ENCODE data around the gene CST4. TPM values are rescaled to one million over a fixed set of nuclear protein-coding genes. Genes with fewer than 3 reads are reported as not detected.
"Not testable (repeated sequence)": the region's sequence is repeated elsewhere in the genome, so short reads cannot be mapped to it uniquely, and the experiment has no call there.

The CST4 gene
- total RNA-seq, 2 donors from 2014 or later: not detected

- Histone ChIP-seq H3K27me3 (no peaks in the 10 kb centered on the region), H3K9ac (ENCODE audit: low read depth in 2 of 2, low read length in 2 of 2) (no peak overlapping the region), H3K27ac (no peak overlapping the region), H3K9me3 (no peaks in the 10 kb centered on the region), H3K4me3 (no peak overlapping the region), H3K4me1 (no peaks in the 10 kb centered on the region), H3K36me3 (no peaks in the 10 kb centered on the region)
- DNase-seq: no peak
- intact Hi-C loops (cut with DNase I): no loop called here
- TF ChIP-seq CTCF (IDR thresholded peaks at IDR 0.05): no peak
These were observed 22.1 kb downstream of the CST4 start for GRCh38 chr20:23666698-23667097.

GRCh38 chr20:23666189-23666588, 22.6 kb downstream of the CST4 start:
- Histone ChIP-seq H3K9ac (ENCODE audit: low read depth in 2 of 2, low read length in 2 of 2) (no peak overlapping the region), H3K4me1 (no peaks in the 10 kb centered on the region), H3K9me3 (no peaks in the 10 kb centered on the region), H3K27ac (no peak overlapping the region), H3K4me3 (no peak overlapping the region), H3K27me3 (no peaks in the 10 kb centered on the region), H3K36me3 (no peaks in the 10 kb centered on the region)
- no peak for TF ChIP-seq CTCF (IDR thresholded peaks at IDR 0.05)
- DNase-seq: no peak
- intact Hi-C loops (cut with DNase I): no loop called here

- H3K9ac ChIP-seq (ENCODE audit: low read depth in 2 of 2, low read length in 2 of 2): no peak overlapping the region
- H3K4me1 ChIP-seq: no peaks in the 10 kb centered on the region
- no peak for TF ChIP-seq CTCF (IDR thresholded peaks at IDR 0.05)
- no peaks in the 10 kb centered on the region for H3K36me3 ChIP-seq
- intact Hi-C loops (cut with DNase I): no loop called here
- H3K4me3 ChIP-seq: no peak overlapping the region
- DNase-seq: no peak
- H3K27me3 ChIP-seq: no peaks in the 10 kb centered on the region
- no peak overlapping the region for H3K27ac ChIP-seq
- H3K9me3 ChIP-seq: no peaks in the 10 kb centered on the region
These were observed 23.9 kb downstream of the CST4 start for GRCh38 chr20:23664954-23665353.

- H3K4me3 ChIP-seq; H3K4me1 ChIP-seq; H3K27me3 ChIP-seq; H3K36me3 ChIP-seq; H3K9me3 ChIP-seq; DNase-seq; intact Hi-C loops (cut with DNase I); H3K9ac ChIP-seq (ENCODE audit: low read depth in 2 of 2, low read length in 2 of 2); H3K27ac ChIP-seq: not testable (repeated sequence)
These were observed 24.8 kb downstream of the CST4 start for GRCh38 chr20:23664046-23664445.

- H3K4me1 ChIP-seq: no peaks in the 10 kb centered on the region
- no peaks in the 10 kb centered on the region for H3K9me3 ChIP-seq
- no peaks in the 10 kb centered on the region for H3K27me3 ChIP-seq
- TF ChIP-seq CTCF (IDR thresholded peaks at IDR 0.05): no peak
- H3K4me3 ChIP-seq: no peak overlapping the region
- intact Hi-C loops (cut with DNase I): no loop called here
- H3K27ac ChIP-seq: no peak overlapping the region
- H3K36me3 ChIP-seq: no peaks in the 10 kb centered on the region
- DNase-seq: no peak
- no peak overlapping the region for H3K9ac ChIP-seq (ENCODE audit: low read depth in 2 of 2, low read length in 2 of 2)
These were observed 25.7 kb downstream of the CST4 start for GRCh38 chr20:23663180-23663579.

GRCh38 chr20:23662276-23662870, 26.5 kb downstream of the CST4 start:
- Histone ChIP-seq H3K4me3 (no peak overlapping the region), H3K9me3 (no peaks in the 10 kb centered on the region), H3K27me3 (no peaks in the 10 kb centered on the region), H3K27ac (no peak overlapping the region), H3K36me3 (no peaks in the 10 kb centered on the region), H3K4me1 (no peaks in the 10 kb centered on the region), H3K9ac (ENCODE audit: low read depth in 2 of 2, low read length in 2 of 2) (no peak overlapping the region)
- intact Hi-C loops (cut with DNase I): no loop called here
- DNase-seq: no peak
- no peak for TF ChIP-seq CTCF (IDR thresholded peaks at IDR 0.05)

Data from colonic mucosa (tissue), 4 donors.